DND-41 (cell line): Measurements from ENCODE around the gene HSPA2.
"Not testable (repeated sequence)": the region's sequence is repeated elsewhere in the genome, so short reads cannot be mapped to it uniquely, and the experiment has no call there.

Experiments
- ATAC-seq: fragments of 200-7000 bp; cut with Tn5 transposase; 3 replicates; pipeline ENCODE4 v1.9.1; 2021; ENCODE audit warnings: low read depth; ENCODE audit not compliant: insufficient read depth
- DNase-seq: peaks from one replicate; pipeline ENCODE4 v3.0.0-alpha.2; 2020
- H2AFZ ChIP-seq: 2 replicates; pipeline ENCODE4 v1.6.0; 2012; ENCODE audit warnings: low read depth, low read length
- H3K27ac ChIP-seq: 2 replicates; pipeline ENCODE4 v1.5.1; 2012; ENCODE audit warnings: low read length, inconsistent platforms
- H3K27me3 ChIP-seq: fragments of 200-600 bp; sonication (generic); 2 replicates; pipeline ENCODE4 v1.6.0; 2012; ENCODE audit warnings: low read length, mild to moderate bottlenecking, inconsistent platforms; ENCODE audit not compliant: insufficient read depth, poor library complexity
- H3K36me3 ChIP-seq: 2 replicates; pipeline ENCODE4 v1.5.1; 2012; ENCODE audit warnings: low read length, inconsistent platforms; ENCODE audit not compliant: insufficient read depth
- H3K4me1 ChIP-seq: 2 replicates; pipeline ENCODE4 v1.5.1; 2012; ENCODE audit warnings: mild to moderate bottlenecking, low read length; ENCODE audit not compliant: insufficient read depth
- H3K4me2 ChIP-seq: 2 replicates; pipeline ENCODE4 v1.6.0; 2012; ENCODE audit warnings: mild to moderate bottlenecking, moderate library complexity, low read length, inconsistent platforms; ENCODE audit not compliant: insufficient read depth
- H3K4me3 ChIP-seq, 2 experiments: fragments of 200-600 bp in 1 of 2; shearing (Covaris generic) in 1 of 2; 2 replicates each; pipeline ENCODE4 v1.5.1; 2012 to 2016; ENCODE audit warnings: inconsistent platforms in 2 of 2, low read length in 2 of 2, mild to moderate bottlenecking in 2 of 2, low read depth in 1 of 2, moderate library complexity in 1 of 2
- H3K79me2 ChIP-seq: 2 replicates; pipeline ENCODE4 v1.6.0; 2012; ENCODE audit warnings: low read length, inconsistent platforms; ENCODE audit not compliant: insufficient read depth
- H3K9ac ChIP-seq: 2 replicates; pipeline ENCODE4 v1.6.0; 2012; ENCODE audit warnings: low read depth, mild to moderate bottlenecking, inconsistent platforms, low read length, moderate library complexity
- H3K9me3 ChIP-seq: 2 replicates; pipeline ENCODE4 v1.5.1; 2012; ENCODE audit warnings: low read length, moderate library complexity, mild to moderate bottlenecking, inconsistent platforms; ENCODE audit not compliant: insufficient read depth, severe bottlenecking
- H4K20me1 ChIP-seq: 2 replicates; pipeline ENCODE4 v1.6.0; 2012; ENCODE audit warnings: low read length; ENCODE audit not compliant: insufficient read depth
- EZH2 ChIP-seq: IDR thresholded peaks from 3 replicates; pipeline ENCODE4 v1.6.1; 2012; ENCODE audit warnings: borderline replicate concordance, low read depth, mild to moderate bottlenecking, moderate library complexity, low read length, inconsistent platforms; ENCODE audit not compliant: severe bottlenecking
- TF ChIP-seq, protein P1 (sequence below): IDR thresholded peaks from 2 replicates; pipeline ENCODE4 v1.5.1; 2012; ENCODE audit warnings: borderline replicate concordance, low read length, moderate library complexity, mild to moderate bottlenecking; ENCODE audit not compliant: poor library complexity, severe bottlenecking; ENCODE audit errors: extremely low read depth

The HSPA2 gene

DNA sequence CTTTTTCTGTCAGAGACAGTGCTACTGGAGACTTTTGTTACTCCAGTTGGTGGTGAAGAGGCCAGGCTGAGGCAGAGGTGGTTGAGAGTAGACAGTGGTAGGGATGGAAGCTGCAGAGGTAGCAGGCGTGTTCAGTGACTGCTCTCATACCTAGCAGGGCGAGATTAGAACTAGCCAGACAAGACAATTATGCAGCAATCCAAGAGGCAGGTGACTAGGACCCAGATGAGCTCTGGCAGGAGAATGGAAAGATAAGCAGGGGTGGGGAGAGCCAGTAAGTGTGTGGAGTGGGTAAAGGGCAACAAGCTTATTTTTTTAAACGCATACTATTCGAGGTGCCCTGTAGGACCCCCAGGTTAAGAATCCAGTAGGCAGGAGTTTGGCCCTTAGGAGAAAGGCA is 14.0 kb downstream of the HSPA2 start:
- DNase-seq: no peak
- Histone ChIP-seq H3K9ac (no peak overlapping the region), H3K4me1 (no peaks in the 10 kb centered on the region), H3K27me3 (peaks cover 38% of the 10 kb centered on the region), H3K4me2 (no peak overlapping the region), H3K9me3 (no peaks in the 10 kb centered on the region), H2AFZ (no peak overlapping the region), H4K20me1 (no peaks in the 10 kb centered on the region), H3K27ac (no peak overlapping the region), H3K79me2 (no peaks in the 10 kb centered on the region), H3K36me3 (no peaks in the 10 kb centered on the region), H3K4me3 (no peak overlapping the region)
- TF ChIP-seq EZH2: no peak
- TF ChIP-seq, protein P1, sequence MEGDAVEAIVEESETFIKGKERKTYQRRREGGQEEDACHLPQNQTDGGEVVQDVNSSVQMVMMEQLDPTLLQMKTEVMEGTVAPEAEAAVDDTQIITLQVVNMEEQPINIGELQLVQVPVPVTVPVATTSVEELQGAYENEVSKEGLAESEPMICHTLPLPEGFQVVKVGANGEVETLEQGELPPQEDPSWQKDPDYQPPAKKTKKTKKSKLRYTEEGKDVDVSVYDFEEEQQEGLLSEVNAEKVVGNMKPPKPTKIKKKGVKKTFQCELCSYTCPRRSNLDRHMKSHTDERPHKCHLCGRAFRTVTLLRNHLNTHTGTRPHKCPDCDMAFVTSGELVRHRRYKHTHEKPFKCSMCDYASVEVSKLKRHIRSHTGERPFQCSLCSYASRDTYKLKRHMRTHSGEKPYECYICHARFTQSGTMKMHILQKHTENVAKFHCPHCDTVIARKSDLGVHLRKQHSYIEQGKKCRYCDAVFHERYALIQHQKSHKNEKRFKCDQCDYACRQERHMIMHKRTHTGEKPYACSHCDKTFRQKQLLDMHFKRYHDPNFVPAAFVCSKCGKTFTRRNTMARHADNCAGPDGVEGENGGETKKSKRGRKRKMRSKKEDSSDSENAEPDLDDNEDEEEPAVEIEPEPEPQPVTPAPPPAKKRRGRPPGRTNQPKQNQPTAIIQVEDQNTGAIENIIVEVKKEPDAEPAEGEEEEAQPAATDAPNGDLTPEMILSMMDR: no peak
- ATAC-seq: no peak

DNA sequence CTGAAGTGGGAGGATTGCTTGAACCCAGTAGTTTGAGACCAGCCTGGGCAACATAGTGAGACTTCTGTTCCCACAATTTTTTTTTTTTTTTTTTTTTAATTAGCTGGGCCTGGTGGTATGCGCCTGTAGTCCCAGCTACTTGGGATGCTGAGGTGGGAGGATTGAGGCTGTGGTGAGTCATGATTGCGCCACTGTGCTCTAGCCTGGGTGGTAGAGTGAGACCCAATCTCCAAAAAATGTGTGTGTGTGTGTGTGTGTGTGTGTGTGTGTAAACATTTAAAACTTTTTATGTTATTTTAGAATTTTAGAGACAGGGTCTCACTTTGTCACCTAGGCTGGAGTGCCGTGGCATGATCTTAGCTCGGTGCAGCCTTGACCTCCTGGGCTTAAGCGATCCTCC is 16.0 kb downstream of the HSPA2 start:
- no peaks in the 10 kb centered on the region for H3K4me1 ChIP-seq
- no peak overlapping the region for H3K4me2 ChIP-seq
- no peak overlapping the region for H3K4me3 ChIP-seq
- TF ChIP-seq, protein P1: no peak
- TF ChIP-seq EZH2: no peak
- ATAC-seq: no peak
- no peak for DNase-seq
- no peak overlapping the region for H3K9ac ChIP-seq
- no peak overlapping the region for H3K27ac ChIP-seq
- no peak overlapping the region for H2AFZ ChIP-seq
- no peaks in the 10 kb centered on the region for H4K20me1 ChIP-seq
- peaks cover 22% of the 10 kb centered on the region for H3K27me3 ChIP-seq
- H3K36me3 ChIP-seq: no peaks in the 10 kb centered on the region
- H3K9me3 ChIP-seq: no peaks in the 10 kb centered on the region
- no peaks in the 10 kb centered on the region for H3K79me2 ChIP-seq

DNA sequence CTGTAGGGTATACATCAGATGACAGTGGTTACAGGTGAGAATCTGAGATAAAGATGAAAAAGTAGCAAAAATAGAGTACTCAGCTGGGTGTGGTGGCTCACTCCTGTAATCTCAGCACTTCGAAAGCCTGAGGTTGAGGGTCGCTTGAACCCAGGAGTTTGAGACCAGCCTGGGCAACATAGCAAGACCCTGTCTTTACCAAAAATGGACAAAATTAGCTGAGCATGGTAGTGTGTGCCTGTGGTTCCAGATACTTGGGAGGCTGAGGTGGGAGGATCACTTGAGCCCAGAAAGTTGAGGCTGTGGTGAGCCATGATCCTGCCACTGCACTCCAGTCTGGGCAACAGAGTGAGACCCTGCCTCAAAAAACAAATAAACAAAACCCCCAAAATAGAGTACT is 17.7 kb downstream of the HSPA2 start:
- not testable (repeated sequence) for H3K27ac ChIP-seq, H3K79me2 ChIP-seq, H3K4me1 ChIP-seq, H2AFZ ChIP-seq, H3K9me3 ChIP-seq, H3K36me3 ChIP-seq, DNase-seq, H3K9ac ChIP-seq, H3K4me3 ChIP-seq, H4K20me1 ChIP-seq, H3K4me2 ChIP-seq, ATAC-seq
- H3K27me3 ChIP-seq: peaks cover 17% of the 10 kb centered on the region

DNA sequence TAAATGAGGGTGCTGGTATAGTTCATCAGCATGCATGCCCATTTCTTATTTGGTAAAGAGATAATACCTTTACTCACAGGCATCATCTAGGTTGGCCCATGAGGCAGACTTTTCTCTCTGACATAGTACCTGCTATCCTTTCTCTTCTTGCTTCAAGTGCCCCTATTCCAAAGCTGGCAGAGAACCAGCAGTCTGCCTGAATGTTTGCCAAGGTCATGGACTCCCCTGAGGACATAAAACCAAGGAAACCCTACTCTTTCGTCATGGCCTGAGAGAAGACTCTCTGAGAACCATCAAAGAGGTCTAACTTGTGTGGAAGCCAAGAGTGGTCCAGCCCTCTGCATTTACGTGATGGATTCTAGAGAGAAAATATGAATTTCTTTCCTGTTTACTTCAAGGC is 21.1 kb downstream of the HSPA2 start:
- Histone ChIP-seq H3K4me1 (no peaks in the 10 kb centered on the region), H3K4me2 (no peak overlapping the region), H2AFZ (no peak overlapping the region), H3K79me2 (no peaks in the 10 kb centered on the region), H3K36me3 (no peaks in the 10 kb centered on the region), H3K9ac (no peak overlapping the region), H3K27ac (no peak overlapping the region), H3K27me3 (peaks cover 8% of the 10 kb centered on the region), H3K9me3 (no peaks in the 10 kb centered on the region), H3K4me3 (no peak overlapping the region), H4K20me1 (no peaks in the 10 kb centered on the region)
- ATAC-seq: no peak
- TF ChIP-seq, protein P1: no peak
- no peak for TF ChIP-seq EZH2
- no peak for DNase-seq
